AG04450 (cell line): ENCODE results near the gene SIGLEC11. TPM values are rescaled to one million over a fixed set of nuclear protein-coding genes. Genes with fewer than 3 reads are reported as not detected.
A peak's percentile ranks its signal among the peaks of the same experiment; 100 is the strongest.

ENCODE experiments used
- CTCF ChIA-PET: fragments of 300-600, 350-600 bp; formaldehyde crosslinking; extraction: SDS; loops from one replicate; lab custom pipeline; 2022; ENCODE audit warnings: antibody characterized with exemption, inconsistent platforms; lab: Charles Lee
- POLR2A ChIA-PET: fragments of 350-600 bp; formaldehyde crosslinking; extraction: SDS; loops from one replicate; lab custom pipeline; 2021; ENCODE audit warnings: antibody characterized with exemption, inconsistent platforms; lab: Yijun Ruan, JAX
- DNase-seq: peaks from one replicate; pipeline ENCODE4 v3.0.0-alpha.2; 2011; ENCODE audit warnings: low read depth, low spot score
- H3K27ac ChIP-seq: one replicate; pipeline ENCODE4 v1.5.1; 2012; ENCODE audit warnings: low read depth, low read length, control low read depth
- H3K27me3 ChIP-seq: one replicate; pipeline ENCODE4 v1.6.0; 2012; ENCODE audit warnings: low read length; ENCODE audit not compliant: control insufficient read depth, insufficient read depth
- H3K4me3 ChIP-seq: 2 replicates; pipeline ENCODE4 v1.5.1; 2011; ENCODE audit warnings: mild to moderate bottlenecking, low read depth, low read length, control low read depth
- H3K9me3 ChIP-seq: 2 replicates; pipeline ENCODE4 v1.5.1; 2012; ENCODE audit warnings: low read length; ENCODE audit not compliant: control insufficient read depth, insufficient read depth
- CTCF ChIP-seq: IDR thresholded peaks from 2 replicates; pipeline ENCODE4 v1.5.1; 2011; ENCODE audit warnings: low read depth, low read length, control low read depth, inconsistent platforms
- polyA plus RNA-seq: library from polyadenylated mRNA; depleted of rRNA; stranded (reverse); fragments of >200 nt; gene quantifications from 2 replicates; pipeline ENCODE4 v1.2.3, GENCODE V29; 2011

SIGLEC11 gene
- polyA plus RNA-seq, 1 experiment, result not detected

GRCh38 chr19:49933643-49934042 is 27.3 kb downstream of the SIGLEC11 start:
- CTCF ChIA-PET, result interaction anchor here (0.5 to 1.5 kb wide), 2 partner anchors 50 to 658 kb away, joined by 3 read pairs; no protein-coding TSS in a partner anchor
- Histone ChIP-seq H3K9me3 (peaks cover 5% of the 10 kb centered on the region; the same call in 1 of the 2 replicates), H3K27me3 (no peaks in the 10 kb centered on the region), H3K4me3 (no peak overlapping the region), H3K27ac (no peak overlapping the region)
- POLR2A ChIA-PET, result no interaction called here
- no peak for TF ChIP-seq CTCF
- no peak for DNase-seq

GRCh38 chr19:49932731-49933131 is 28.2 kb downstream of the SIGLEC11 start:
- ChIA-PET POLR2A (no interaction called here), CTCF (interaction anchor here (1.5 kb wide), 1 partner anchor 51 kb away, joined by 3 read pairs; no protein-coding TSS in a partner anchor)

GRCh38 chr19:49932041-49932451 is 28.9 kb downstream of the SIGLEC11 start:
- POLR2A ChIA-PET, result no interaction called here
- CTCF ChIA-PET, result no interaction called here
- Histone ChIP-seq H3K27me3 (no peaks in the 10 kb centered on the region), H3K9me3 (peaks cover 5% of the 10 kb centered on the region; the same call in 1 of the 2 replicates), H3K4me3 (no peak overlapping the region), H3K27ac (no peak overlapping the region)
- no peak for DNase-seq
- TF ChIP-seq CTCF, result no peak

More at GRCh38 chr19:49932731-49933131, 28.2 kb downstream of the SIGLEC11 start:
- Histone ChIP-seq H3K27me3 (no peaks in the 10 kb centered on the region), H3K27ac (no peak overlapping the region), H3K9me3 (peaks cover 5% of the 10 kb centered on the region; the same call in 1 of the 2 replicates), H3K4me3 (no peak overlapping the region)
- TF ChIP-seq CTCF, result no peak
- no peak for DNase-seq

GRCh38 chr19:49931293-49932040 is 29.5 kb downstream of the SIGLEC11 start:
- Histone ChIP-seq H3K27me3 (no peaks in the 10 kb centered on the region), H3K27ac (no peak overlapping the region), H3K4me3 (no peak overlapping the region), H3K9me3 (peaks cover 5% of the 10 kb centered on the region; the same call in 1 of the 2 replicates)
- POLR2A ChIA-PET, result no interaction called here
- DNase-seq, result no peak
- CTCF ChIA-PET, result no interaction called here
- no peak for TF ChIP-seq CTCF

GRCh38 chr19:49930483-49931011 is 30.4 kb downstream of the SIGLEC11 start:
- H3K4me3 ChIP-seq, result peak overlapping the region; percentile 94; the same call in 1 of the 2 replicates
- CTCF ChIA-PET, result interaction anchor here (1.0 kb wide), 1 partner anchor 739 kb away, joined by 3 read pairs; no protein-coding TSS in a partner anchor
- peaks cover 5% of the 10 kb centered on the region; the same call in 1 of the 2 replicates for H3K9me3 ChIP-seq
- no peak for TF ChIP-seq CTCF
- POLR2A ChIA-PET, result interaction anchor here (0.8 to 1.7 kb wide), 3 partner anchors 54 to 1437 kb away, joined by 3 to 9 read pairs (median 6); partner anchors contain the start of gene AKT1S1
- H3K27me3 ChIP-seq, result no peaks in the 10 kb centered on the region
- DNase-seq, result no peak
- H3K27ac ChIP-seq, result peak overlapping the region; percentile 21
